Natural killer cell (primary cell): ENCODE results near the gene NPAS3. TPM values are rescaled to one million over a fixed set of nuclear protein-coding genes. Genes with fewer than 3 reads are reported as not detected.

Source experiments
- ATAC-seq, 3 donors: fragments of 150-1000 bp in 2 of 3; fragments of 200-7000 bp in 1 of 3; cut with Tn5 transposase; 1 replicate in 1 of 3; 2 replicates in 2 of 3; pipeline ENCODE4 v1.10.0; 2021; ENCODE audit warnings: mild to moderate bottlenecking in 2 of 3, moderate library complexity in 2 of 3
- DNase-seq, 2 donors: peaks; one replicate each; pipeline versions ENCODE4 v3.0.0 to v3.0.0-alpha.2; 2013 to 2021; ENCODE audit warnings: mixed read lengths in 1 of 2
- H3K27ac ChIP-seq: one replicate; pipeline ENCODE4 v1.5.1; 2013; ENCODE audit warnings: mild to moderate bottlenecking, low read length
- H3K27me3 ChIP-seq: one replicate; pipeline ENCODE4 v1.6.1; 2013; ENCODE audit warnings: low read length; ENCODE audit not compliant: control insufficient read depth, insufficient read depth
- H3K36me3 ChIP-seq: one replicate; pipeline ENCODE4 v1.6.1; 2013; ENCODE audit warnings: low read length; ENCODE audit not compliant: control insufficient read depth, insufficient read depth
- H3K4me1 ChIP-seq: one replicate; pipeline ENCODE4 v1.6.1; 2013; ENCODE audit warnings: low read length; ENCODE audit not compliant: control insufficient read depth, insufficient read depth
- H3K4me3 ChIP-seq: one replicate; pipeline ENCODE4 v1.5.1; 2013; ENCODE audit warnings: low read length
- H3K9me3 ChIP-seq: one replicate; pipeline ENCODE4 v1.6.1; 2013; ENCODE audit warnings: low read length; ENCODE audit not compliant: control insufficient read depth, insufficient read depth
- H3K27ac Mint-ChIP-seq, 2 donors: one replicate each; pipeline ENCODE4 v1.8.0; 2022; ENCODE audit warnings: mild to moderate bottlenecking in 2 of 2, mixed read lengths in 2 of 2, moderate library complexity in 1 of 2
- H3K27me3 Mint-ChIP-seq, 2 donors: one replicate each; pipeline ENCODE4 v1.8.0; 2022; ENCODE audit warnings: low read depth in 2 of 2, mixed read lengths in 2 of 2
- H3K36me3 Mint-ChIP-seq: one replicate; pipeline ENCODE4 v1.8.0; 2022; ENCODE audit warnings: mixed read lengths
- H3K4me1 Mint-ChIP-seq, 2 donors: one replicate each; pipeline ENCODE4 v1.8.0; 2022; ENCODE audit warnings: mixed read lengths in 2 of 2
- H3K4me3 Mint-ChIP-seq: one replicate; pipeline ENCODE4 v1.8.0; 2022; ENCODE audit warnings: mild to moderate bottlenecking, moderate library complexity, mixed read lengths
- H3K9me3 Mint-ChIP-seq, 2 donors: one replicate each; pipeline ENCODE4 v1.8.0; 2022; ENCODE audit warnings: mixed read lengths in 2 of 2
- CTCF ChIP-seq: fragments of 200-600 bp; IDR thresholded peaks from one replicate; pipeline ENCODE4 v1.8.0; 2022; ENCODE audit warnings: antibody characterized with exemption
- WGBS: methylation state at CpG from one replicate; pipeline ENCODE4 v1.1.7; 2013; ENCODE audit warnings: missing lambda C conversion rate; ENCODE audit not compliant: insufficient coverage; 5-methylcytosine and 5-hydroxymethylcytosine counted together
- intact Hi-C: fragments of 100-400 bp; cut with micrococcal nuclease; formaldehyde crosslinking; loops from one replicate; pipeline ENCODE4 v1.14.2; 2022
- total RNA-seq, 4 donors: library from RNA; stranded (reverse); fragments of 120-200 nt in 1 of 4; gene quantifications; one replicate each; pipeline versions ENCODE4 v1.2.3 to v1.2.4, GENCODE V29; 2013 to 2022

NPAS3 gene
- total RNA-seq, 3 donors from 2014 or later (not counting 1 experiment from before 2014, with no cell fraction given): not detected

DNA sequence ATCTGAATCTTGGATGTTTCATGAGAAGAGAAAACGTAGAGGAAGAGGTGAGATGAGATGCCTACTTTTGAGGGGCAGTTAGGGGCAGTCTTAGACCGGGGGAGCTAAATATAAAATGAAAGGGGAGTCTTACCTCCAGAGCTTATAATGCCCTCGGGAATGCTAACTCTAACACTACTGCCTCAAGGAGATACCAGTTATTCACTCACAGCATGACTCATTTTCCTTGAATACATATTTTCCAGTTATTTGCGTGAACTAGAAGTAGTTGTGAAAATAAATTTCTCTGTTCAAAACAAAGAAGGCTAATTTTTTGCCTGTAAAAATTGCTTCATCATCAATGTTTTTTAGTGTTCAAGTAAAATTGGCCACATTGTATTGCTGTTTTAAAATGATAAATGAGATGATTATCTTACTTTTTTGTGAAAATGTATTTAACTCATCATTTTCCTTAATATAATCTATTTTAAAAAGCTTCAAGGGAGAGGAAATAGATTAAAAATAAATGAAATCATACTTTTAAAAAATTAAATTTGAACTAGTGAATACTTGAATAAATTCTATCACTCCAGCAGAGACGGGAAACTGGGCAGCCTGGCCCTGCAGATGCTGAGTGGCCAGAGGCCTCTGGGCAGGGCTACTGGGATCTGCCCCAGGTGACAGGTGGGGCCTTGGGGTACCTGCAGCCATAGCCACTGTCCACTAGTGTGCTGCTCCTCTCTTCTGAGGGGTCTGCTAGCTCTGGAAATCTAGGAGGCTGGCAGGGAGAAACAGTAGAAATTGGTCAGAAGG, 672.9 kb downstream of the NPAS3 start:
- 59% methylated on average over 2 of the region's 5 CpGs for WGBS
- H3K27ac Mint-ChIP-seq: no peak overlapping the region
- no peaks in the 10 kb centered on the region for H3K4me1 Mint-ChIP-seq
- H3K9me3 Mint-ChIP-seq: peaks cover 4 to 8% of the 10 kb centered on the region in 2 donors
- no peaks in the 10 kb centered on the region for H3K36me3 Mint-ChIP-seq
- Histone ChIP-seq H3K4me3 (no peak overlapping the region), H3K27me3 (no peaks in the 10 kb centered on the region), H3K9me3 (no peaks in the 10 kb centered on the region), H3K36me3 (no peaks in the 10 kb centered on the region), H3K4me1 (no peaks in the 10 kb centered on the region), H3K27ac (no peak overlapping the region)
- DNase-seq (no peak), ATAC-seq (no peak)
- no peaks in the 10 kb centered on the region for H3K27me3 Mint-ChIP-seq
- intact Hi-C loops: no loop called here
- no peak overlapping the region for H3K4me3 Mint-ChIP-seq
- TF ChIP-seq CTCF: no peak

GRCh38 chr14:33612197-33612505, 673.5 kb downstream of the NPAS3 start:
- Histone ChIP-seq H3K4me1 (no peaks in the 10 kb centered on the region), H3K27ac (no peak overlapping the region), H3K36me3 (no peaks in the 10 kb centered on the region), H3K9me3 (no peaks in the 10 kb centered on the region), H3K4me3 (no peak overlapping the region), H3K27me3 (no peaks in the 10 kb centered on the region)
- intact Hi-C loops: no loop called here
- ATAC-seq (no peak), DNase-seq (no peak)
- no peak overlapping the region for H3K27ac Mint-ChIP-seq
- WGBS: 38% methylated on average over 6 of the region's 6 CpGs
- no peaks in the 10 kb centered on the region for H3K4me1 Mint-ChIP-seq
- peaks cover 4 to 8% of the 10 kb centered on the region in 2 donors for H3K9me3 Mint-ChIP-seq
- no peak overlapping the region for H3K4me3 Mint-ChIP-seq
- H3K27me3 Mint-ChIP-seq: no peaks in the 10 kb centered on the region
- H3K36me3 Mint-ChIP-seq: no peaks in the 10 kb centered on the region
- no peak for TF ChIP-seq CTCF

GRCh38 chr14:33617154-33617553, 678.5 kb downstream of the NPAS3 start:
- Histone ChIP-seq H3K27ac (no peak overlapping the region), H3K36me3 (no peaks in the 10 kb centered on the region), H3K4me1 (no peaks in the 10 kb centered on the region), H3K4me3 (no peak overlapping the region), H3K9me3 (no peaks in the 10 kb centered on the region), H3K27me3 (no peaks in the 10 kb centered on the region)
- H3K27ac Mint-ChIP-seq: no peak overlapping the region
- H3K4me3 Mint-ChIP-seq: no peak overlapping the region
- DNase-seq: no peak
- WGBS: 83% methylated on average over 3 of the region's 3 CpGs
- intact Hi-C loops: no loop called here
- no peak for ATAC-seq
- no peaks in the 10 kb centered on the region for H3K27me3 Mint-ChIP-seq
- no peaks in the 10 kb centered on the region for H3K36me3 Mint-ChIP-seq
- TF ChIP-seq CTCF: no peak
- H3K4me1 Mint-ChIP-seq: no peaks in the 10 kb centered on the region
- H3K9me3 Mint-ChIP-seq: peaks cover 6 to 11% of the 10 kb centered on the region in 2 donors
